HCT116 (cell line): ENCODE data around the gene ADAMTS19. TPM values are rescaled to one million over a fixed set of nuclear protein-coding genes. Genes with fewer than 3 reads are reported as not detected.

Source experiments
- ATAC-seq: fragments of 200-7000 bp; cut with Tn5 transposase; 2 replicates; pipeline ENCODE4 v1.9.1; 2020; ENCODE audit warnings: mild to moderate bottlenecking, moderate library complexity
- BruUV-seq: library from RNA; stranded (reverse); fragments of 400-500 nt; replicated peaks from 2 replicates; lab custom pipeline; 2021; lab: Mats Ljungman, UMichigan
- CTCF ChIA-PET: fragments of 300-600 bp; sonication (Branson Sonifier 250); formaldehyde crosslinking; loops from one replicate; lab custom pipeline; 2021; ENCODE audit warnings: antibody characterized with exemption; lab: Charles Lee
- POLR2A ChIA-PET: fragments of 300-600, 350-600 bp; sonication (Branson Sonifier 250); formaldehyde crosslinking; loops from one replicate; lab custom pipeline; 2021; ENCODE audit warnings: antibody characterized with exemption; lab: Charles Lee
- RAD21 ChIA-PET, 2 experiments: fragments of 300-600 bp; sonication (Branson Sonifier 250); formaldehyde crosslinking; loops; one replicate each; lab custom pipeline; 2023; ENCODE audit warnings: low total read pairs in 2 of 2; ENCODE audit not compliant: uncharacterized antibody in 2 of 2, unreplicated experiment in 2 of 2, low non-redundant PET in 1 of 2; lab: Charles Lee
- DNase-seq: peaks from one replicate; pipeline ENCODE4 v3.0.0-alpha.2; 2010; ENCODE audit warnings: low read depth, low spot score
- H2AFZ ChIP-seq: fragments of 200-600 bp; shearing (Covaris generic), sonication (generic); 2 replicates; pipeline ENCODE4 v1.6.1; 2017; ENCODE audit warnings: low read depth, mixed run types, mixed read lengths, antibody characterized with exemption, low read length; ENCODE audit not compliant: poor library complexity, severe bottlenecking
- H3K27ac ChIP-seq: 2 replicates; pipeline ENCODE4 v1.5.1; 2012; ENCODE audit warnings: low read depth, low read length
- H3K27me3 ChIP-seq: fragments of 200-600 bp; sonication (generic); 2 replicates; pipeline ENCODE4 v1.6.1; 2016; ENCODE audit warnings: mixed run types, low read length, mixed read lengths; ENCODE audit not compliant: insufficient read depth
- H3K36me3 ChIP-seq, 2 experiments: fragments of 200-500 bp in 1 of 2; fragments of 200-600 bp in 1 of 2; sonication (Bioruptor generic) in 1 of 2; sonication (generic) in 1 of 2; 2 replicates each; pipeline versions ENCODE4 v1.5.1 to v1.6.1; 2014 to 2016; ENCODE audit warnings: low read length in 2 of 2, inconsistent platforms in 1 of 2, mixed read lengths in 1 of 2, mixed run types in 1 of 2; ENCODE audit not compliant: insufficient read depth in 2 of 2, control insufficient read depth in 1 of 2
- H3K4me1 ChIP-seq, 2 experiments: fragments of 200-600 bp in 1 of 2; sonication (generic) in 1 of 2; 2 replicates each; pipeline versions ENCODE4 v1.5.1 to v1.6.1; 2012 to 2017; ENCODE audit warnings: low read length in 2 of 2, inconsistent platforms in 1 of 2, mild to moderate bottlenecking in 1 of 2, mixed read lengths in 1 of 2, mixed run types in 1 of 2, moderate library complexity in 1 of 2; ENCODE audit not compliant: insufficient read depth in 2 of 2, control insufficient read depth in 1 of 2
- H3K4me2 ChIP-seq: fragments of 200-600 bp; sonication (generic); 2 replicates; pipeline ENCODE4 v1.6.1; 2017; ENCODE audit warnings: mixed run types, low read length, mixed read lengths
- H3K4me3 ChIP-seq, 2 experiments: fragments of 200-600 bp in 1 of 2; sonication (generic) in 1 of 2; replicated peaks in 1 of 2; 2 replicates each; pipeline ENCODE4 v1.5.1; 2011 to 2016; ENCODE audit warnings: low read length in 2 of 2, control low read depth in 1 of 2, low read depth in 1 of 2, mild to moderate bottlenecking in 1 of 2, mixed read lengths in 1 of 2, mixed run types in 1 of 2
- H3K79me2 ChIP-seq: fragments of 200-600 bp; sonication (generic); 2 replicates; pipeline ENCODE4 v1.6.1; 2017; ENCODE audit warnings: mild to moderate bottlenecking, mixed run types, low read length, moderate library complexity, mixed read lengths; ENCODE audit not compliant: insufficient read depth
- H3K9ac ChIP-seq: fragments of 200-600 bp; sonication (generic); 2 replicates; pipeline ENCODE4 v1.6.1; 2016; ENCODE audit warnings: low read length, mixed read lengths
- H3K9me2 ChIP-seq: fragments of 200-600 bp; sonication (generic), shearing (Covaris generic); 2 replicates; pipeline ENCODE4 v1.6.1; 2017; ENCODE audit warnings: mixed run types, mild to moderate bottlenecking, moderate library complexity; ENCODE audit not compliant: insufficient read depth
- H3K9me3 ChIP-seq, 2 experiments: fragments of 200-500 bp in 1 of 2; fragments of 200-600 bp in 1 of 2; sonication (Bioruptor generic) in 1 of 2; sonication (generic) in 1 of 2; 2 replicates each; pipeline ENCODE4 v1.6.1; 2014 to 2017; ENCODE audit warnings: low read length in 2 of 2, mixed read lengths in 2 of 2, inconsistent platforms in 1 of 2, low read depth in 1 of 2, mild to moderate bottlenecking in 1 of 2, mixed run types in 1 of 2, moderate library complexity in 1 of 2; ENCODE audit not compliant: control insufficient read depth in 1 of 2, insufficient read depth in 1 of 2
- H4K20me1 ChIP-seq: fragments of 200-600 bp; sonication (generic), shearing (Covaris generic); 2 replicates; pipeline ENCODE4 v1.6.1; 2017; ENCODE audit warnings: mixed run types, mild to moderate bottlenecking, moderate library complexity; ENCODE audit not compliant: insufficient read depth
- ATF3 ChIP-seq: IDR thresholded peaks from 2 replicates; pipeline ENCODE4 v1.6.1; 2012
- CBX3 ChIP-seq: IDR thresholded peaks from 2 replicates; pipeline ENCODE4 v1.6.1; 2012; ENCODE audit warnings: low read depth
- CEBPB ChIP-seq: IDR thresholded peaks from 2 replicates; pipeline ENCODE4 v1.6.1; 2012; ENCODE audit warnings: low read depth
- CTCF ChIP-seq, 3 experiments: fragments of 200-600 bp in 1 of 3; sonication (generic) in 1 of 3; IDR thresholded peaks in 2 of 3; conservative IDR thresholded peaks in 1 of 3; 2 replicates each; pipeline ENCODE4 v1.5.1; 2012 to 2017; ENCODE audit warnings: low read depth in 2 of 3, low read length in 2 of 3, antibody characterized with exemption in 1 of 3, borderline replicate concordance in 1 of 3, control low read depth in 1 of 3, mild to moderate bottlenecking in 1 of 3, mixed read lengths in 1 of 3, mixed run types in 1 of 3, moderate library complexity in 1 of 3; ENCODE audit not compliant: insufficient read depth in 1 of 3
- EZH2 ChIP-seq: fragments of 200-600 bp; sonication (generic); IDR thresholded peaks from 2 replicates; pipeline ENCODE4 v1.6.1; 2017; ENCODE audit warnings: antibody characterized with exemption, mixed run types
- MAX ChIP-seq: IDR thresholded peaks from 2 replicates; pipeline ENCODE4 v1.6.1; 2012
- RAD21 ChIP-seq: IDR thresholded peaks from 2 replicates; pipeline ENCODE4 v1.6.1; 2012; ENCODE audit warnings: low read depth, mild to moderate bottlenecking
- REST ChIP-seq: IDR thresholded peaks from 2 replicates; pipeline ENCODE4 v1.6.1; 2012; ENCODE audit warnings: low read depth
- SIN3A ChIP-seq: IDR thresholded peaks from 2 replicates; pipeline ENCODE4 v1.6.1; 2012; ENCODE audit warnings: low read depth
- SP1 ChIP-seq: IDR thresholded peaks from 2 replicates; pipeline ENCODE4 v1.6.1; 2012; ENCODE audit warnings: low read depth
- SRF ChIP-seq: IDR thresholded peaks from 2 replicates; pipeline ENCODE4 v1.6.1; 2012; ENCODE audit warnings: low read depth
- TCF7L2 ChIP-seq: IDR thresholded peaks from 2 replicates; pipeline ENCODE4 v1.7.0; 2011; ENCODE audit warnings: borderline replicate concordance, inconsistent platforms; ENCODE audit not compliant: insufficient read depth, insufficient read length; ENCODE audit errors: extremely low read depth
- YY1 ChIP-seq: IDR thresholded peaks from 2 replicates; pipeline ENCODE4 v1.6.1; 2011; ENCODE audit warnings: low read length, low read depth, moderate library complexity, mild to moderate bottlenecking; ENCODE audit not compliant: insufficient replicate concordance; ENCODE audit errors: extremely low read depth
- ZBTB33 ChIP-seq: IDR thresholded peaks from 2 replicates; pipeline ENCODE4 v1.6.1; 2011; ENCODE audit warnings: mild to moderate bottlenecking, low read length, moderate library complexity; ENCODE audit not compliant: insufficient replicate concordance; ENCODE audit errors: extremely low read depth
- ZFX ChIP-seq: fragments of 450-650 bp; IDR thresholded peaks from 2 replicates; pipeline ENCODE4 v1.6.1; 2017
- ZNF274 ChIP-seq: fragments of 200-500 bp; sonication (Bioruptor generic); IDR thresholded peaks from 2 replicates; pipeline ENCODE4 v1.6.1; 2014; ENCODE audit warnings: mild to moderate bottlenecking, low read depth, low read length, inconsistent platforms
- intact Hi-C: fragments of 100-400 bp; cut with micrococcal nuclease; formaldehyde crosslinking; loops from 2 replicates; pipeline ENCODE4 v1.10.0; 2022
- total RNA-seq: library from RNA; stranded (reverse); gene quantifications from one replicate; pipeline ENCODE4 v1.2.1, GENCODE V29; 2021; ENCODE audit not compliant: unreplicated experiment

ADAMTS19 gene
- total RNA-seq, 1 experiment from 2014 or later: not detected

GRCh38 chr5:129718471-129719090 lies 258.5 kb downstream of the ADAMTS19 start:
- Histone ChIP-seq H3K36me3 (no peaks in the 10 kb centered on the region), H2AFZ (no peak overlapping the region), H3K79me2 (no peaks in the 10 kb centered on the region), H3K27ac (no peak overlapping the region), H3K9ac (no peak overlapping the region), H3K27me3 (no peaks in the 10 kb centered on the region), H3K4me1 (no peaks in the 10 kb centered on the region), H3K9me3 (no peaks in the 10 kb centered on the region), H3K4me2 (no peak overlapping the region), H3K9me2 (no peaks in the 10 kb centered on the region), H3K4me3 (no peak overlapping the region), H4K20me1 (no peaks in the 10 kb centered on the region)
- RAD21 ChIA-PET: no interaction called here
- POLR2A ChIA-PET: no interaction called here
- TF ChIP-seq ATF3 (no peak), SIN3A (no peak), CBX3 (no peak), CTCF (IDR thresholded peaks at IDR 0.05 in 2 of 3, conservative IDR thresholded peaks at IDR 0.05 in 1 of 3; ENCODE audit: borderline replicate concordance in 1 of 3, insufficient read depth in 1 of 3, low read depth in 2 of 3, low read length in 2 of 3) (no peak), SRF (no peak), REST (no peak), CEBPB (no peak), ZBTB33 (no peak), SP1 (no peak), ZFX (no peak), MAX (no peak), TCF7L2 (no peak), EZH2 (no peak), RAD21 (no peak), YY1 (no peak), ZNF274 (no peak)
- ATAC-seq (no peak), DNase-seq (no peak)
- no TSS peak for BruUV-seq
- CTCF ChIA-PET: no interaction called here
- intact Hi-C loops: no loop called here
